Naive thymus-derived CD4-positive, alpha-beta T cell (primary cell): ENCODE measurements around the gene ZNF629. TPM values are rescaled to one million over a fixed set of nuclear protein-coding genes. Genes with fewer than 3 reads are reported as not detected.

Experiments used
- ATAC-seq: fragments of 150-1000 bp; cut with Tn5 transposase; 2 replicates; pipeline ENCODE4 v1.10.0; 2021; ENCODE audit warnings: mild to moderate bottlenecking, moderate library complexity
- CTCF ChIA-PET: fragments of 350-600 bp; sonication (Branson Sonifier 250); formaldehyde crosslinking; loops from one replicate; lab custom pipeline; 2021; ENCODE audit warnings: antibody characterized with exemption; lab: Charles Lee
- POLR2A ChIA-PET: fragments of 350-600 bp; sonication (Branson Sonifier 250); formaldehyde crosslinking; loops from one replicate; lab custom pipeline; 2021; ENCODE audit warnings: antibody characterized with exemption, inconsistent platforms; lab: Charles Lee
- DNase-seq, 9 donors: peaks; one replicate each; pipeline versions ENCODE4 v3.0.0 to v3.0.0-alpha.2; 2020 to 2022; ENCODE audit warnings: mixed read lengths in 1 of 9
- H3K27ac ChIP-seq: one replicate; pipeline ENCODE4 v1.7.0; 2013; ENCODE audit warnings: mild to moderate bottlenecking, low read depth, low read length, moderate library complexity
- H3K27me3 ChIP-seq, 2 donors: one replicate each; pipeline ENCODE4 v1.7.0; 2013; ENCODE audit warnings: low read length in 2 of 2, mild to moderate bottlenecking in 2 of 2, moderate library complexity in 2 of 2; ENCODE audit not compliant: control insufficient read depth in 2 of 2, insufficient read depth in 2 of 2
- H3K36me3 ChIP-seq, 3 experiments: 1 replicate in 2 of 3; 2 replicates in 1 of 3; pipeline ENCODE4 v1.7.0; 2013; ENCODE audit warnings: low read length in 3 of 3, mild to moderate bottlenecking in 3 of 3, moderate library complexity in 1 of 3; ENCODE audit not compliant: insufficient read depth in 3 of 3, control insufficient read depth in 2 of 3
- H3K4me1 ChIP-seq, 2 donors: one replicate each; pipeline ENCODE4 v1.7.0; 2013; ENCODE audit warnings: low read length in 2 of 2, mild to moderate bottlenecking in 2 of 2, moderate library complexity in 1 of 2; ENCODE audit not compliant: control insufficient read depth in 2 of 2, insufficient read depth in 2 of 2
- H3K4me3 ChIP-seq: 2 replicates; pipeline ENCODE4 v1.7.0; 2013; ENCODE audit warnings: mild to moderate bottlenecking, low read length
- H3K9me3 ChIP-seq, 3 experiments: 1 replicate in 2 of 3; 2 replicates in 1 of 3; pipeline ENCODE4 v1.7.0; 2013; ENCODE audit warnings: low read length in 3 of 3; ENCODE audit not compliant: control insufficient read depth in 2 of 3
- H3K27ac Mint-ChIP-seq, 9 donors: one replicate each; pipeline ENCODE4 v1.8.0; 2020 to 2022; ENCODE audit warnings: mixed read lengths in 9 of 9, mild to moderate bottlenecking in 8 of 9, moderate library complexity in 5 of 9, inconsistent platforms in 2 of 9
- H3K27me3 Mint-ChIP-seq, 5 donors: one replicate each; pipeline ENCODE4 v1.8.0; 2021 to 2022; ENCODE audit warnings: mixed read lengths in 5 of 5, mild to moderate bottlenecking in 1 of 5
- H3K36me3 Mint-ChIP-seq, 5 donors: one replicate each; pipeline ENCODE4 v1.8.0; 2020 to 2022; ENCODE audit warnings: mixed read lengths in 5 of 5, mild to moderate bottlenecking in 3 of 5, inconsistent platforms in 1 of 5
- H3K4me1 Mint-ChIP-seq, 7 donors: one replicate each; pipeline ENCODE4 v1.8.0; 2020 to 2022; ENCODE audit warnings: mixed read lengths in 7 of 7, mild to moderate bottlenecking in 3 of 7, inconsistent platforms in 1 of 7
- H3K4me3 Mint-ChIP-seq, 10 donors: one replicate each; pipeline ENCODE4 v1.8.0; 2020 to 2022; ENCODE audit warnings: mild to moderate bottlenecking in 10 of 10, mixed read lengths in 10 of 10, moderate library complexity in 6 of 10, inconsistent platforms in 2 of 10
- H3K9me3 Mint-ChIP-seq, 11 donors: one replicate each; pipeline ENCODE4 v1.8.0; 2020 to 2022; ENCODE audit warnings: mixed read lengths in 11 of 11, mild to moderate bottlenecking in 4 of 11, inconsistent platforms in 1 of 11, moderate library complexity in 1 of 11
- intact Hi-C, 2 donors: fragments of 100-400 bp; cut with micrococcal nuclease; formaldehyde crosslinking; loops; one replicate each; pipeline ENCODE4 v1.15.1; 2023
- polyA plus RNA-seq, 2 donors: library from polyadenylated mRNA; unstranded; fragments of 300-500 nt; fragmentation: Illumina TruSeq; gene quantifications; one replicate each; pipeline ENCODE4 v1.2.3, GENCODE V29; 2021
- total RNA-seq, 6 experiments: library from RNA in 5 of 6; stranded (reverse) in 5 of 6; gene quantifications; 1 replicate in 5 of 6; 2 replicates in 1 of 6; pipeline ENCODE4 v1.2.3 and lab custom pipeline; 2021 to 2026

The ZNF629 gene
- total and polyA plus RNA-seq, 7 experiments from 2014 or later = 0.66 to 11.1 (median 3.1) TPM

DNA sequence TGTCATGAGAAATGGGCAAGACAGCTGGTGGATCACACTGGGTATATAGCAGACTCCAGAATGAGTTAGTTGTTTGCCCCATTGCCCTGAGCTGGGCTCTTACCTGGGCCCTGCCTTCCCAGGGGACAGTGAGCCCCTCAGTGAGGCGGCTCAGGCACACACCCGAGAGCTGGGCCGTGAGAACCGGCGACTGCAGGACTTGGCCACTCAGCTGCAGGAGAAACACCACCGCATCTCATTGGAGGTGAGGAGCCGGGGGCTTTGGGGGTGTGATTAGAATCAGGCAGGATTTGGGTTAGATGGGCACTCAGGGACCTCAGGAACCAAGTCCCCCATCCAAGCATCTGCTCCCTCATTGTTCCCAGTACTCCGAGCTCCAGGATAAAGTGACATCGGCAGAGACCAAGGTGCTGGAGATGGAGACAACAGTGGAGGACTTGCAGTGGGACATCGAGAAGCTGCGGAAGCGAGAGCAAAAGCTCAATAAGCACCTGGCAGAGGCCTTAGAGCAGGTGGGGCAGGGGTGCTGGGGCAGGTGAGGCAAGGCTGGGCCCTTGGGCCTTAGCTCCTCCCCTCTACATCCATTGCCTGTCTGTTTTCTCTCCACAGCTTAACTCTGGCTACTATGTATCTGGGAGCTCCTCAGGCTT is 22.1 kb downstream of the ZNF629 start:
- CTCF ChIA-PET = interaction anchor here (0.6 to 1.2 kb wide), 3 partner anchors 11 to 49 kb away, joined by 3 read pairs; no protein-coding TSS in a partner anchor
- Histone ChIP-seq H3K36me3 (peaks cover 29 to 80% (median 46%) of the 10 kb centered on the region in 3 experiments), H3K4me1 (peaks cover 17 to 38% of the 10 kb centered on the region in 2 donors), H3K27ac (no peak overlapping the region), H3K9me3 (no peaks in the 10 kb centered on the region), H3K4me3 (no peak overlapping the region), H3K27me3 (no peaks in the 10 kb centered on the region)
- Mint-ChIP-seq H3K36me3 (peaks cover 3 to 37% (median 18%) of the 10 kb centered on the region in 5 donors), H3K27ac (peak overlapping the region in 1 of 9 donors; percentile 27), H3K4me1 (peaks cover 21 to 43% (median 28%) of the 10 kb centered on the region in 7 donors), H3K4me3 (no peak overlapping the region), H3K27me3 (no peaks in the 10 kb centered on the region), H3K9me3 (no peaks in the 10 kb centered on the region)
- intact Hi-C loops = loop anchor here (5.0 kb wide), 3 partner anchors 108 to 137 kb away; partner anchors contain the start of genes CTF1 (in 1 of the 2) and FBRS (in 1 of the 2)
- DNase-seq (no peak), ATAC-seq (no peak)
- POLR2A ChIA-PET = interaction anchor here (1.1 to 3.2 kb wide), 5 partner anchors 10 to 412 kb away, joined by 3 to 9 read pairs (median 3); partner anchors contain the start of gene PHKG2

GRCh38 chr16:30764086-30764485 is 22.9 kb downstream of the ZNF629 start:
- Mint-ChIP-seq H3K4me3 (peak overlapping the region in 8 of 10 donors; percentile 39 to 98 (median 80)), H3K9me3 (no peaks in the 10 kb centered on the region), H3K36me3 (peaks cover 3 to 35% (median 16%) of the 10 kb centered on the region in 5 donors), H3K27me3 (no peaks in the 10 kb centered on the region), H3K27ac (peak overlapping the region in 3 of 9 donors; percentile 14 to 65 (median 28)), H3K4me1 (peaks cover 21 to 43% (median 32%) of the 10 kb centered on the region in 7 donors)
- no peak overlapping the region for H3K4me3 ChIP-seq
- H3K36me3 ChIP-seq = peaks cover 29 to 72% (median 40%) of the 10 kb centered on the region in 3 experiments
- no peak overlapping the region for H3K27ac ChIP-seq
- CTCF ChIA-PET = interaction anchor here (1.2 kb wide), 1 partner anchor 11 kb away, joined by 3 read pairs; no protein-coding TSS in a partner anchor
- H3K27me3 ChIP-seq = no peaks in the 10 kb centered on the region
- intact Hi-C loops = loop anchor here (5.0 kb wide), 3 partner anchors 107 to 138 kb away; partner anchors contain the start of genes CTF1 (in 1 of the 2) and FBRS (in 1 of the 2)
- ATAC-seq (no peak), DNase-seq (no peak)
- POLR2A ChIA-PET = interaction anchor here (0.6 to 3.2 kb wide), 4 partner anchors 11 to 1916 kb away, joined by 3 to 9 read pairs (median 5); no protein-coding TSS in a partner anchor
- peaks cover 17 to 38% of the 10 kb centered on the region in 2 donors for H3K4me1 ChIP-seq
- H3K9me3 ChIP-seq = no peaks in the 10 kb centered on the region

- DNase-seq = no peak
- H3K27me3 Mint-ChIP-seq = no peaks in the 10 kb centered on the region
- CTCF ChIA-PET = no interaction called here
- H3K4me3 ChIP-seq = peak overlapping the region; percentile 99
- POLR2A ChIA-PET = interaction anchor here (0.7 to 3.2 kb wide), 3 partner anchors 12 to 111 kb away, joined by 5 to 9 read pairs (median 6); partner anchors contain the start of gene PHKG2
- H3K27ac ChIP-seq = peak overlapping the region; percentile 88
- H3K9me3 Mint-ChIP-seq = no peaks in the 10 kb centered on the region
- intact Hi-C loops = loop anchor here (1.0 to 5.0 kb wide), 16 partner anchors 12 to 696 kb away; partner anchors contain the start of genes FBRS (in 2 of the 2), PHKG2 (in 2 of the 2), ARMC5 (in 1 of the 2) and CTF1 (in 1 of the 2)
- ATAC-seq = no peak
- H3K4me3 Mint-ChIP-seq = peak overlapping the region; percentile 96 to 98 (median 97)
- H3K27me3 ChIP-seq = no peaks in the 10 kb centered on the region
- peak overlapping the region; percentile 82 to 96 (median 93) for H3K27ac Mint-ChIP-seq
- no peaks in the 10 kb centered on the region for H3K9me3 ChIP-seq
- H3K36me3 Mint-ChIP-seq = peaks cover 3 to 29% (median 14%) of the 10 kb centered on the region in 5 donors
- peaks cover 24 to 63% (median 30%) of the 10 kb centered on the region in 3 experiments for H3K36me3 ChIP-seq
- H3K4me1 ChIP-seq = peaks cover 17 to 37% of the 10 kb centered on the region in 2 donors
- peaks cover 21 to 43% (median 33%) of the 10 kb centered on the region in 7 donors for H3K4me1 Mint-ChIP-seq
Measured at GRCh38 chr16:30762991-30763725, 23.8 kb downstream of the ZNF629 start.

GRCh38 chr16:30761928-30762902 is 24.8 kb downstream of the ZNF629 start, which contains the start of the genes CFAP119 and RNF40:
Gene CFAP119, minus strand, starts transcription at chr16:30762062. Its CDS starts 314 bp downstream, at chr16:30761748.
Gene RNF40, plus strand, starts transcription at chr16:30762322. Its CDS starts 224 bp downstream, at chr16:30762546.
- no peaks in the 10 kb centered on the region for H3K9me3 ChIP-seq
- Mint-ChIP-seq H3K4me3 (peak within 1 kb of the TSS; percentile 96 to 98 (median 97)), H3K27me3 (no peaks in the 10 kb centered on the region), H3K4me1 (peaks cover 21 to 41% (median 32%) of the 10 kb centered on the region in 7 donors), H3K36me3 (peaks cover 3 to 23% (median 13%) of the 10 kb centered on the region in 5 donors), H3K27ac (peak within 1 kb of the TSS; percentile 82 to 96 (median 93)), H3K9me3 (no peaks in the 10 kb centered on the region)
- peaks cover 22 to 59% (median 26%) of the 10 kb centered on the region in 3 experiments for H3K36me3 ChIP-seq
- peak within 1 kb of the TSS; percentile 88 for H3K27ac ChIP-seq
- intact Hi-C loops = loop anchor here (1.0 to 5.0 kb wide), 16 partner anchors 13 to 697 kb away; partner anchors contain the start of genes FBRS (in 2 of the 2), PHKG2 (in 2 of the 2), ARMC5 (in 1 of the 2) and CTF1 (in 1 of the 2)
- DNase-seq = peak; percentile 73 to 97 (median 88)
- ChIA-PET POLR2A (interaction anchor here (0.8 to 3.2 kb wide), 3 partner anchors 13 to 14 kb away, joined by 5 to 9 read pairs (median 5); partner anchors contain the start of gene PHKG2), CTCF (no interaction called here)
- peak; percentile 96 for ATAC-seq
- H3K27me3 ChIP-seq = no peaks in the 10 kb centered on the region
- peaks cover 17 to 32% of the 10 kb centered on the region in 2 donors for H3K4me1 ChIP-seq
- peak within 1 kb of the TSS; percentile 99 for H3K4me3 ChIP-seq

DNA sequence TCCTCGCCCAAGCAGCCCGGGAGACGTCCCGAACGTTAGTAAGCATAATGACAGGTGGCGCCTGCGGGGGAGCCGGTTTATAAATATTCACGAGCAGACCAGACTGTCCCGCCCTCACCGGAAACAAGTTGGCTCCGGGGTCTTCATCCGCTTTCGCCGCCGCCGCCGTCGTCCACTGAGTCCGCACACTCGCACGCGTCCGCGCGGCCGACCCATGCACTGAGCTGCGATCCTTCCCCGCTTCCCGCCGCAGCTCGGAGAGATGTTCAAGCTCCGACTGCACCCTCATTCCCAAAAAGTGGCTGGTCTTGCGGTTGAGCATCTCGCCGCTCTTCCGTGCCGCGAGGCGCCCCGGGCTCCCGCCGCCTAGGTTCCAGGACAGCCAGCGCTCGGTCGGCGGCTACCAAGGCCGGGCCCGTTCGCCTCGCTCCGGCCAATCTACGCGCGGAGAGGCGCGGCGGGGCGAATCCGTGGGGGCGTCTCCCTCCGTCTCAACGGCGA is 25.5 kb downstream of the ZNF629 start:
- DNase-seq (peak in 3 of 9 donors; percentile 12 to 47 (median 24)), ATAC-seq (peak; percentile 24)
- peak overlapping the region; percentile 96 to 98 (median 97) for H3K4me3 Mint-ChIP-seq
- intact Hi-C loops = loop anchor here (5.0 kb wide), 3 partner anchors 104 to 141 kb away; partner anchors contain the start of genes CTF1 (in 1 of the 2) and FBRS (in 1 of the 2)
- H3K9me3 Mint-ChIP-seq = no peaks in the 10 kb centered on the region
- POLR2A ChIA-PET = interaction anchor here (1.1 kb wide), 1 partner anchor 14 kb away, joined by 5 read pairs; the partner anchor contains the start of gene PHKG2
- H3K4me3 ChIP-seq = peak overlapping the region; percentile 99
- H3K36me3 ChIP-seq = peaks cover 22 to 58% (median 23%) of the 10 kb centered on the region in 3 experiments
- H3K9me3 ChIP-seq = no peaks in the 10 kb centered on the region
- peak overlapping the region; percentile 88 for H3K27ac ChIP-seq
- H3K27me3 ChIP-seq = no peaks in the 10 kb centered on the region
- H3K27ac Mint-ChIP-seq = peak overlapping the region; percentile 82 to 96 (median 93)
- peaks cover 17 to 25% of the 10 kb centered on the region in 2 donors for H3K4me1 ChIP-seq
- H3K36me3 Mint-ChIP-seq = peaks cover 3 to 19% (median 10%) of the 10 kb centered on the region in 5 donors
- H3K27me3 Mint-ChIP-seq = no peaks in the 10 kb centered on the region
- H3K4me1 Mint-ChIP-seq = peaks cover 21 to 37% (median 30%) of the 10 kb centered on the region in 7 donors
- CTCF ChIA-PET = no interaction called here
